ENCODE data around the gene FTO.

FTO gene

DNA sequence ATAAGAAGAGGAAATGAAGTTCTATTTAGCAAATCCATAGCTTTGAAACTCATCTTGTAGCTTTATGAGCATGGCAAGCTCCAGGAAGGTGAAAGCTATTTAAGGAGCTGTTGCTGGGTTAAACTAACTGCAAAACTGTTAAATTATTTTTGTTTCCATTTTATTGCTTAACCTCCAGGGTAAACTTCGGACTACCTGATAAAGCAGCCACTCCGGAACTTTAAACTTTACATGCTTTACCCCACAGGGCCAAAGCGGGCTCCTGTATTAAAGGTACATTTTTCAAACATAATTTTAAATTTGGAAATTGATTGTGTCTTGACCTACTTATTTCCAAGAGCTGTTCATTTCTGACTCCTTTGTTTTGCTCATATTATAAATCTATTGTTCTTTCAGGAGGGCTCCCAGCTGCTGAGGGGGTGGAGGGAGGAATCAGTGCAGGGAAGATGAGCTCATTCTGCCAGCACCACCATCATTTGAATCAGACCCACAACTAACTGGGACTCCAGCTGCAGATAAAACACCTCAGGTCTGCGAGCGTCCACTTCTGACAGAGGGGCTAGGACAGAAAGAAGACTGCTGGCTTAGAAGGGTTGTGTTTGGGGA is 424.8 kb downstream of the FTO start:
- DNase-seq (ENCODE audit: low spot score), result no peak

DNA sequence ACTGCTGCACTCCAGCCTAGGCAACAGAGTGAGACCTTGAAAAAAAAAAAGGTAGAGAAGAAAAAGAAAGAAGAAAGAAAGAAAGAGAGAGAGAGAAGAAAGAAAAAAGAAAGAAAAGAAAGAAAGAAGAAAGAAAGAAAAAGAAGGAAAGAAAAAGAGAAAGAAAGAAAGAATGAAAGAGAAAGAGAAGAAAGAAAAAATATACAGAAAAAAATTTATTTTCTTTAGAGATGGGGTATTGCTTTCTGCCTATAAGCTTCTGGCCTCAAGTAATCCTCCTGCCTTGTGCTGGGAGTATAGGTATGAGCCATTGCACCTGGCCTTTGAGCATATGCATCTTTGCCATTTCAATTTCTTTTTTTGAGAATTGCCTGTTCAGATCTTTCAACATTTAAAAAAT is 425.9 kb downstream of the FTO start:
- no peak for DNase-seq (ENCODE audit: low spot score)

DNA sequence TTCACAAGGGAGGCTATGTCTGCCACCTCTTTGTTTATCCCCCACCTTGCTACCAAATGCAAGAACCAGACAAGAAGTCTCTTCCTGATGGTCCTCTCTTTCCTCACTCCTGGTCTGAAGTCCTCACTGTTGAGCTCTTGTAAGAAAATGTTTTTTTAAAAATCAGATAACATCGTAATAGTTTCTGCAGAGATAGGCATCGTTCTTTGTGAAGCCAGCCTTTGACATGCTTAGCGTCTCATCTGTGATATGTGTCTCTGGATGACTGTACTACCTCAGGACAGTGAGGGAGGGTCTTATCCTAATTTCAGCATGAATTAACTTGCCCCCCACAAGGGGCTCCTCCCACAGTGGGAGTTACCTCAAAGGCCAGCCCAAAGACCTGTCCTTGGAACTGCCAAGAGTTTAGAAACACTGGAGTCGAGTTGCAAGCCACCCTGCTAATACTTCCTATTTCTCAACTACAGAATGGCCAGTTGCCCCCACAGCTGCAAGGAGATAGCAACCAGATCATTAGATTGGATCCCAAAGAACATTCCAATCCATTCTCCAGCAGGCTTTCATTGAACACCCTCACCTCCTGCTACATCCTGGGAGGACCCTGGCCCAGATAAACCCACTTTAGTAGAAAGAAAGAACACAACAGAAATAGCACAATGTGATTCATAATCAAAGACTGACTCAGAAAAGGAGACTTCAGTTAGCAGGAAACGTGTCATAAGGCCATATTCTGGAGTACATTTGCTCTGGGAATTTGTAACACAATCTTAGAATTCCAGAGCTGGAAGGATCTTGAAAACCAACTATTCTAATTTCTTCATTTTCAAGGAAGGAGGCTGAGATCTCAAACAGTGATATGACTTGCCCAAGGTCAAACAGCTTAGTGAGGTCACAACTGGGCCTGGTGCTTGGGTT is 431.7 kb downstream of the FTO start:
- DNase-seq (ENCODE audit: low spot score), result no peak

DNA sequence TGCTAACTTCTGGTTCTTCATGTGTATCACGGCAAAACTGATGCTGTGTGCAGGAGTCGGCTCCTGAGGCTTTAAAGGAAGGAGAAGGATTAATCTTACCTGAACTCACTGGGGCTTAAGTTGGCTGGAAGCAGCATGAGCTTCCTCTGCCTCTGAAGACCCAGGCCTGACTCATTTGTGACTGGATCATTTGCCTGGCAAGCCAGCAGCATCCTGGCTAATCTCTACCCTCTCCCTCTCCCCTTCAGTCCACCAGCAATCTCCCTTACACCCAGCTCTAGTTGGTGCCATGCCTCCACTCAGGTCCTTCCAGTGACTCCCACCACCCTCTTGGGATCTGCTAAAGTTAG is 432.3 kb downstream of the FTO start:
- DNase-seq (ENCODE audit: low spot score), result no peak

DNA sequence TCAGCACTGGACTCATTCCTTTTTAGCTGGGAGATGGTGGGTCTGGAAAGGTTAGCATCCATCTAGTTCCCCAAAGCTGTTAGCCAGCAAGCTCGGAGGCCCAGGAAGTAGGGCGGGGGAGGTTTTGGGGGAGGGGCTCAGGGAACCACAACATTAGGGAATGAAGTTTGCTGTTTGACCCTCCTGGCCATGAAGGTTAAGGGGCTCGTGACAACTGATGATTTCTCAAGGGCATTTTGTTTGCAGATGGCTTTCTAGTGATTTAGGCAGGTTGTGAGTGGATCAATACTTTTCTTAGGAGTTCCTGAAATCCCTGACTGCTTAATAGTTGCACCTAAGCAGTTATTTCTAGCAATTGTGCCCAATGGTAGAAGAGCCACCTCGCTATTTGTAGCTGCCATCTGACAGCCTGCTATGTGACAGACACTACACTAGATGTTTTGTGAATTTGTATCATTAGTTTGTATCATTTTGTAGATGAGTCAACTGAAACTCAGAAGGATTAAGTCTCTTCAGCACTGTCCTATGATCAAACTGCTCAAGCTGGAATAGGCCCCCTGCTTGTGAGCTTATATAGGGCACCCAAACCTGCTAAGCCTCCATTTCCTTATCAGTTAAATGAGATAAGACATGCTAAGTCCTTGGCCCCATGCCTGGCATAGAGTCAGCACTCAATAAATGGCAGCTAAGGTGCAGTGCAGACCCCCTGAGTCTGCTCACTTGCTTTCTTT is 436.3 kb downstream of the FTO start:
- no peak for DNase-seq (ENCODE audit: low spot score)

DNA sequence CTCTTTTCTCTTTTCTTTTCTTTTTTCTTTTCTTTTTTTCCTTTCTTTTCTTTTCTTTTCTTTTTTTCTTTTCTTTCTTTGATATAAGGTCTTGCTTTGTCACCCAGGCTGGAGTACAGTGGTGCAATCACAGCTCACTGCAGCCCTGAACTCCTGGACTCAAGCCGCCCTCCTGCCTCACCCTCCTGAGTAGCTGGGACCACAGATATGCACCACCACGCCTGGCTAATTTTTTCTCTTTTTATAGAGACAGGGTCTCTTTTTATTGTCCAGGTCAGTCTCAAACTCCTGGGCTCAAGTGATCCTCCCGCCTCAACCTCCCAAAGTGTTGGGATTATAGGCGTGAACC is 436.8 kb downstream of the FTO start:
- DNase-seq (ENCODE audit: low spot score), result no peak

DNA sequence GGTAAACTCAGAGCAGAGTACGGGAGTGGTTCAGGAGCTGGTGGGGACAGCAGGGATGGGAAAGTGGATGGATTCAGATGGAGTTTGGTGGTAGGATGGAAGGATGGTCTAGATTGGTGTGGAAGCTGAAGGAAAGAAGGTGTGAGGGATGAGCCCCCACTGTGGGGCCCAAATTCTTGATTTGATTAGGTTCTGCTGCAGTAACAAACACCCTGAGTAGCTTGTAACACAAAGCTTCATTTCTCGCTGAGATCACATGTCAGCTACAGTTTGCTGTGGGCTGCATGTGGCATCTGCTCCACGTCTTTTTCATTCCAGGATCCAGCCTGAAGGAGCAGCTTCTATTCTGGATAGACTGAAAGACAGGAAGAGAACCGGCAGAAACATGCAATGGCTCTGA is 438.8 kb downstream of the FTO start:
- no peak for DNase-seq (ENCODE audit: low spot score)

DNA sequence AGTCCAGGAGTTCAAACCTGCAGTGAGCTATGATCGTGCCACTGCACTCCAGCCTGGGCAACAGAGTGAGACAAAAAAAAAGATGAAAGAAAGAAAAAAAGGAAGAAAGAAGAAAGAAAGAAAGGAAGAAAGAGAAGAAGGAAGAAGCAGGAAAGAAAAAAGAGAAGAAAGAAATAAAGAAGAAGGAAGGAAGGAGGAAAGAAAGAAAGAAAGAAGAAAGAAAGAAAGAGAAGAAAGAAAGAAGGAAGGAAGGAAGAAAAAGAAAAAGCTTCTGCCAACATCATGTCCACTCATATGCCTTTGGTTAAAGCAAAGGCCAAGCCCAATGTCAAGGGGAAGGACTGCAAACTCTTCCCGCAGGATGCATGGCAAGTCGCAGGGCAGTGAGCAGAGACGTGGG is 439.5 kb downstream of the FTO start:
- DNase-seq (ENCODE audit: low spot score), result no peak

DNA sequence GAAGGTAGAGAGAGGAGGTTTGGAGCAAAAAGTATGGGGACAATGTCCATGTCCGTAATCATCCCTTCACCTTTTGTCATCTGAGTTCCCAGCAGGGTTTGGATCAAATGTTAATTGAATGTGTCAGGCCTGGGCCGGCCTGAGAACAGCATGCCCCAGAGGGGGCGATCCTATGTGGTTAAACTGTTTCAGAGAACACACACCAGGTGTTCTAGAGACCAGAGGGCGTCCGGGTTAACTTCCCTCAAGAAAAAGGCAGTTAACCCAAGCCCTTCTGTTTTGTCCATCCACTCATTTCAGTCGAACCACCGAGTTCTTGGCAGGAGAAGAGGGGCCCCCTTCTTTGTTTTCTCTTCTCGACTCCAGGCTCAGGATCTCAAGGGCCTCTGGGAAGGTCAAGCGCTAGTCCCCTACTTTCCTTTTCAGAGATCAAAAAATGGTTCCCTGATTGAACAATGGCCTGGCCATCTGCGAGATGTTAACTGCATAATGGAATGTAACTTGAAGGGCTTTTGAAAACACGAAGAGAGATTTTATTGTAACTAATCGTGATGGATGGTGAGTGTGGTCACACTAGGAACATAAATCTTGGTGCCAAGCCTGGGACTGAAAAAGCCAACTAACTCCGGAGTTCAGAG is 440.1 kb downstream of the FTO start:
- no peak for DNase-seq (ENCODE audit: low spot score)

DNA sequence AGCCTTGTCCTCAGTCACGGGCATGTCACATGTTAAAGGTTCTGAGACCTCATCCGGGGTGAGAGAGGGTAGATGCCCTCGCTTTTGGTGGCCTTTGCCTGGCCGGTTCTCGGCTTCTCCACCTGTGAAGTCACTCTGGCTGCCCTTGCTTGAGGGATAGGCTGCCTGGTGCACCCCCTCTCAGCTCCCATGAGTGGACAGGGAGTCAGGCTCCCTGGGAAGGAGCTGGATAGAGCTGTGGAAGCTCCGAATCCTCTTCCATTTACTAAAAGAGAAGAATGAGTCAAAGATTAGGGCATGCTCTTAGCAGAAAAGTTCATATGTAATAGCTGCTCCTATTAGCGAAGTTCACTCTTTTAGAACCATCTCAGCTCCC is 440.6 kb downstream of the FTO start:
- no peak for DNase-seq (ENCODE audit: low spot score)

DNA sequence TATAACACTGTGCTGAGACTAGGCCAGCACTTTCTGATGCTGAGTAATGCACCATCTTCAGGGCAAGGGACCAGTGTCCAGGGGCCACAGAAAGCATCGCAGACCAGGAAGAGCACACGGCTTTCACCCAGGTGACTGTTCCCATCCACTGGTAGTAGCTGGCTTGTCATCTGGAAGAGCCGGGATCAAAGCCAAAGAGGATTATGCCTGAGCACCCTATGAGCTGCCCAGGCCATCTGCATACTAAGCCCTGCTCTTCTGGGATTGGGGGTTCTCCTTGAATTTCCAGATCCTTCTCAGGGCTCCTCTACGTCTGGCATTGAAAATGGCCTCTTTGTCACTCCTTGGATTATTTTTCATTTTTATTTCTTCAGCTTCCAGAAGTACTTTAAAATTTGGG is 441.9 kb downstream of the FTO start:
- DNase-seq (ENCODE audit: low spot score), result peak; percentile 58

DNA sequence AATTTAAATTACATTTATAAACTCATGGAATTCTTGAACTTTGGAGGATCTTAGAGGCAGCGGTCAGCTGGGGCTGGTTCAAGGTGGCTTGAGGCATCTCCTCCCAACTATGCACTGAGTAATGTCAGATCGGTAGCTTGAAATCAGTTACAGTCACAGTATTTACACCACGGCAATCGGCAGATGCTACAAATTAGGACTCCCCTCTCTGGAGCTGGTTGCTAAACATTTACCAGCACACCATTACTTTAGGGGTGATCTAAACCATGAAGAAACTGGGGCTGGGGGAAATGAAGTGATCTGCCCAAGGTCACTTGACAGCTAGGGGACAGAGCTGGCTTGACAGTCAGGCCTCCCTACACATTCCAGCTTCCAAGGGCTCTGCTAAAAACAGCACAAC is 445.0 kb downstream of the FTO start:
- DNase-seq (ENCODE audit: low spot score), result no peak

DNA sequence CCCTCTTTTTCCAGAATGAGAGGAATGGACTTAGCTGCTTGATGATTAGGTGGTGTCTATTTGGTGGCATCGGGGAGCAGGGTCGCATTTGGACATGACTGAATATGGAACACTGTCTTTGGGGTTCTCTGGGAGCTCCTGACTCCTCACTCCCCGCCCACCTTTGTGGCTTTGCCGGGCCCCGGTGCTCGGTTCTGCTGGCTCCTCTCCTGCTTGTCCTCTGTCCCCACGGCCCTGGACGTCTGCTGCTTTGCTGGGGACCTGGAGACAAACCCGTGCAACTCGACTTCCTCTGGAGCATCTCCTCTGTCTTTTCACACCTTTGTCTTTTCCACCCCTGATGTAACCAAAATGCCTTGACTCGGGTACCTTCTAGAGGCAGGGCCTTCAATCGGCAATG is 446.9 kb downstream of the FTO start:
- DNase-seq (ENCODE audit: low spot score), result no peak

DNA sequence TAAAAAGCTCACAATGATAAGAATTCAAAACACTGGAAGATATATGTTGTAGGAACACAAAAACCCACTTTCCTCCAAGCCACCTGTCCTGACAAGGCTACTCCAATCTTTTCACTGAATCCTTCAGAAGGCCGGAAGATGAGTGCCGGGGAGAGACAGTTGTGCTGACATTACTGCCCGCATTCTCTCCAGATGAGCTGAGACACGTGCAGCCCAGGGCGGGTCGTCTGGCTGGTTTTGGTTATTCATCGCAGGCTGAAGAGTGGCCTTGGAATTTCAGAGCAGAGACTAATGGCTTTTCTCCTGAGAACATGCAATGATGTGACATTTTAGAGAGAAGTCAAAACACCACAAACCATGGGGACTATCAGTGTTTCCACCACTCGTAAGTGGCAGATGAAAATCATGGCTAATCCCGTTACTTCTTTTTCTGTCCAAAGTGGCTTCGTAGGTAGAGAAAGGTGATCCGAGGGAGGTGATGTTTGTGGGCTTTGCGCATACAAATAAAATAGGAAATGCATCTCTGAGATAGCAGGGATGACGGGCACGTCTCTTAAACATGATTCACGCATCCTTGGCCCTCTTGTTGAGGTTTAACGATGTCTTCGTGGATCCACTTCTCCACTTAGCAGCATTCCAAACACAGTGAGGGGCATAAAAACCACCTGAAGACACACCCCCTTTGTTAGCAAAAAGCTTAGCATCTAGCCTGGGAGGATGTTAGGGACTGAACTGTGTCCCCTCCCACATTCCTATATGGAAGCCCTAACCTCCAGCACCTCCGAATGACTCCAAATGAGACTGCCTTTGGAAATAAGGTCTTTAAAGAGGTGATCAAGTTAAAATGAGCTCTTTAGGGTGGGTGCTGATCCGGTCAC is 448.6 kb downstream of the FTO start:
- DNase-seq (ENCODE audit: low spot score), result no peak

DNA sequence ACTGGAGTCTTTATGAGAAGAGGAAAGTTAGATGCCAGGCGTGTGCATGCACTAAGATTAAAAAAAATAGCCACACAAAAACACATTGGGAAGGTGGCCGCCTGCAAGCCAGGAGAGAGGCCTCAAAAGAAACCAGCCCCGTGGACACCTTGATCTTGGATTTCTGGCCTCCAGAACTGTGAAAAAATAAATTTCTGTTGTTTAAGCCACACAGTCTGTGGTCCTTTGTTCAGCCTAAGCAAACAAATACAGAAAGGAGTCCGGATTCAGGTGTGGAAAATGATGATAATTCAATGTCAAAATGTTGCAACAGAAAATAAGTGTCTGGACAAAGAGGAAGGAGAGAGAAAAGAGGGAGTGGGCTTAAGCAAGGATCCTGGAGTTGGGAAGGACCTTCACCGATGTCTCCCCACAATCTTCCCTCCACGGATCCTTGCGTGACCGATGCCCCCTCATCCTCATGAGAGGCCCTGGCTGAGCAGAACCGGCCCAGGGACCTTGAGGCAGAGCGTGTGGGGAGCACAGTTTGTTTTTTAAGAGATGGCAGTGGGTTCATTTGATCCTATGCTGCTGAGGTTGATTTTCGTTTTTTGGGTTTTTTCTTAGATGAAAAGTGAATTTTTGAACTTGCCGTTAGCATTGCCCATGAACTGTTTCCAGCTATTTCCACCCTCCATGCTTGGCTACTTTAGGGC is 449.4 kb downstream of the FTO start:
- no peak for DNase-seq (ENCODE audit: low spot score)

DNA sequence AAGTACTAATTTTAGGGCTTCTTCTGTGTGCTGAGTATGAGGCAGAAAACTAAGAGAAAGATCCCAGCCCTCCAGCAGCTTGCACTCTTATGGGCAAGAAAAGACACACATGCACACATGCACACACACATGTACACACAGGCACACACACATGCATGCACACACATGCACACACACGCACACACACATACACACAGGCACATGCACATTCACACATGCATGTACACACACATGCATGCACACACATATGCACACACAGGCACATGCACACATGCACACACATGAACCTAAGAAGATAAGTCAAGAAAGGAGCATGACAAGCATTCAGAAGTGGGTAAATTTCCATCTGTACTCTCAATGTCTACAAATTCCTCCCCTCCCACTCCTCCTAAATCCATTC is 452.4 kb downstream of the FTO start:
- no peak for DNase-seq (ENCODE audit: low spot score)

DNA sequence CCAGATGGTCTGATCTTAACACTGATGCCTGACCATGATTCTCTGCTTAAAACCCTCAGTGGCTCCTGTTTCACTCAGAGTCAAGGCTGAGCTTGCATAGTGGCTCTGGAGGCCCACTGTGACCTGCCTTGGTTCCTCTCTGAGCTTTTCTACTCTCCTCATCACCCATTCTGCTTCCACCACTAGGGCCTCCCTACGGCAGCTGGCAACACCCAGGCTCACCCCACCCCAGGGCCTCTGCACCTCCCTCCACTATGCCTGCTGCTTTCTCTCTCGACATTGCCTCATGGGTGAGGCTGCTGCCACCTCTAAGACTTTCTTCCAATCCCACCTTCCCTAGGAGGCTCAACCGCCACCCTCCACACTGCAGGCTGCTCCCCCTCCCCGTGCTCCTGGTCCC is 455.0 kb downstream of the FTO start:
- DNase-seq (ENCODE audit: low spot score), result no peak

DNA sequence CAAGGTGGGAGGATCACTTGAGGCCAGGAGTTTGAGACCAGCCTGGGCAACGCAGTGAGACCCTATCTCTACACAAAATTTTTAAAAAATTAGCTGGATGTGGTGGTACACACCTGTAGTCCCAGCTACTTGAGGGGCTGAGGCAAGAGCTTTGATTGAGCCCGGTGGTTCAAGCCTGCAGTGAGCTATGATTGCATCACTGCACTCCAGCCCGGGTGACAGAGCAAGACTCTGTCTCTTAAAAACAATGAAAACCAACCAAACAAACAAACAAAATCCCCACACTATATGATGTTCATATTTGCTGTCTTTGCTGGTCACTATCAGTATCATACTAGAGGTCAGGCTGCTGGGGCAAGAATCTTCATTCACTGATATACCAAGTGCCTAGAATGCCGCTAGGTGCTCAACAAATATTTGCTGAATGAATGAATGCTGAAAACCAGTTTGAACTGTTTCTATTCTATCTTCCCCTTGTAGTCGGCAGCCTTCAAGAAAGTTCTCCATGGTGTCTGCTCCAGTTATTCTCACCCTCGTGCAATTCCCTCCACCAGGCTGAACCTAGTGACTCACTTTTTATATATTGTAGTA is 455.6 kb downstream of the FTO start:
- DNase-seq (ENCODE audit: low spot score), result no peak

DNA sequence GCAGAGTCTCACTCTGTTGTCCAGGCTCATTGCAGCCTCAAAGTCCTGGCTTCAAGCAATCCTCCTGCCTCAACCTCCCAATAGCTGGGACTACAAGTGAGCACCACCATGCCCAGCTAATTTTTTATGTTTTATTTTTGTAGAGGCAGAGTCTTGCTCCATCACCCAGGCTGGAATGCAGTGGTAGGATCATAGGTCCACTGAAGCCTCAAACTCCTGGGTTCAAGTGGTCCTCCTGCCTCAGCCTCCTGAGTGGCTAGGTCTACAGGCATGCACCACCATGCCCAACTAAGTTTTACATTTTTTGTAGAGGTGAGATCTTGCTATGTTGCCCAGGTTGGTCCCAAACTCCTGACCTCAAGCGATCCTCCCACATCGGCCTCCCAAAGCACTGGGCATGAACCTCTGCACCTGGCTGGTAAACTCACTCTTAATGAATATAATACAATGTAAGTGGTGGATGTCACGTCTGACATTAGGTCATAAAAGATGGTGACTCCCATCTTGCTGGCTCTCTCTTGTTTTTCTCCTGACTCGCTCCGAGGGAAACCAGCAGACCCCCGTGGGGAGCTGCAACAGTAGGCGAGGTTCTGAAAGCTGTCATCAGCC is 456.4 kb downstream of the FTO start:
- no peak for DNase-seq (ENCODE audit: low spot score)
